H1 (cell line): ENCODE data around the gene RNF135. TPM values are rescaled to one million over a fixed set of nuclear protein-coding genes. Genes with fewer than 3 reads are reported as not detected.

Source experiments
- CTCF ChIA-PET: fragments of 300-600 bp; sonication (Branson Sonifier 250); formaldehyde crosslinking; loops from one replicate; lab custom pipeline; 2021; ENCODE audit not compliant: partially characterized antibody; lab: Charles Lee
- POLR2A ChIA-PET: fragments of 300-600 bp; sonication (Branson Sonifier 250); formaldehyde crosslinking; loops from one replicate; lab custom pipeline; 2021; ENCODE audit warnings: inconsistent platforms; ENCODE audit not compliant: partially characterized antibody; lab: Charles Lee
- DNase-seq, 2 experiments: peaks; one replicate each; pipeline versions ENCODE4 v3.0.0 to v3.0.0-alpha.2; 2010 to 2022; ENCODE audit warnings: low spot score in 2 of 2, low read depth in 1 of 2, mixed read lengths in 1 of 2
- FAIRE-seq: peaks from 2 replicates; lab custom pipeline; 2011; peaks lifted over from hg19 to GRCh38; lab: Jason Lieb, UNC
- H2AFZ ChIP-seq: 2 replicates; pipeline ENCODE4 v1.8.1; 2012; ENCODE audit warnings: low read length, inconsistent platforms
- H2AK5ac ChIP-seq: 2 replicates; pipeline ENCODE4 v1.6.1; 2013; ENCODE audit warnings: low read depth, low read length
- H2BK120ac ChIP-seq: replicated peaks from 2 replicates; pipeline ENCODE3; 2013; ENCODE audit warnings: low read depth, low read length, inconsistent platforms
- H2BK12ac ChIP-seq: 2 replicates; pipeline ENCODE4 v1.6.1; 2013; ENCODE audit warnings: low read depth, low read length
- H2BK15ac ChIP-seq: 2 replicates; pipeline ENCODE4 v1.6.1; 2013; ENCODE audit warnings: low read length
- H2BK20ac ChIP-seq: 2 replicates; pipeline ENCODE4 v1.6.1; 2013; ENCODE audit warnings: low read length
- H2BK5ac ChIP-seq: 2 replicates; pipeline ENCODE4 v1.6.1; 2013; ENCODE audit warnings: low read depth, low read length
- H3K14ac ChIP-seq: 2 replicates; pipeline ENCODE4 v1.6.1; 2013; ENCODE audit warnings: inconsistent platforms; ENCODE audit not compliant: insufficient read length
- H3K18ac ChIP-seq: 2 replicates; pipeline ENCODE4 v1.6.1; 2013; ENCODE audit warnings: low read length; ENCODE audit errors: extremely low read depth
- H3K23ac ChIP-seq: 2 replicates; pipeline ENCODE4 v1.6.1; 2013; ENCODE audit warnings: inconsistent platforms; ENCODE audit not compliant: insufficient read length
- H3K23me2 ChIP-seq: 2 replicates; pipeline ENCODE4 v1.6.1; 2013; ENCODE audit warnings: low read depth, low read length
- H3K27ac ChIP-seq: 2 replicates; pipeline ENCODE4 v1.6.1; 2011; ENCODE audit warnings: low read depth, low read length, inconsistent platforms
- H3K27me3 ChIP-seq, 4 experiments: replicated peaks in 1 of 4; 1 replicate in 1 of 4; 2 replicates in 3 of 4; pipeline versions ENCODE4 v1.6.1 to v1.8.1; 2011 to 2013; ENCODE audit warnings: low read length in 3 of 4, mild to moderate bottlenecking in 3 of 4, inconsistent platforms in 2 of 4, mixed read lengths in 2 of 4, moderate library complexity in 1 of 4; ENCODE audit not compliant: control insufficient read depth in 3 of 4, insufficient read depth in 3 of 4; ENCODE audit errors: extremely low read depth in 1 of 4
- H3K36me3 ChIP-seq, 4 experiments: 2 replicates each; pipeline versions ENCODE4 v1.6.1 to v1.8.1; 2011 to 2013; ENCODE audit warnings: mild to moderate bottlenecking in 4 of 4, low read length in 3 of 4, moderate library complexity in 2 of 4, control low read depth in 1 of 4, inconsistent platforms in 1 of 4; ENCODE audit not compliant: insufficient read depth in 4 of 4, control insufficient read depth in 2 of 4
- H3K4ac ChIP-seq: replicated peaks from 2 replicates; pipeline ENCODE3; 2013; ENCODE audit warnings: low read length, low read depth, mixed read lengths, inconsistent platforms; ENCODE audit not compliant: insufficient read length
- H3K4me1 ChIP-seq, 4 experiments: replicated peaks in 1 of 4; 1 replicate in 1 of 4; 2 replicates in 3 of 4; pipeline versions ENCODE4 v1.6.1 to v1.8.1; 2011 to 2013; ENCODE audit warnings: low read length in 3 of 4, inconsistent platforms in 2 of 4, mixed read lengths in 1 of 4; ENCODE audit not compliant: insufficient read depth in 4 of 4, control insufficient read depth in 3 of 4
- H3K4me2 ChIP-seq, 2 experiments: 2 replicates each; pipeline versions ENCODE4 v1.6.1 to v1.8.1; 2011 to 2013; ENCODE audit warnings: low read depth in 2 of 2, low read length in 2 of 2, control low read depth in 1 of 2, inconsistent platforms in 1 of 2, mild to moderate bottlenecking in 1 of 2; ENCODE audit not compliant: insufficient read depth in 1 of 2
- H3K4me3 ChIP-seq, 4 experiments: fragments of 200-600, 300-600 bp in 1 of 4; sonication (generic), shearing (Covaris generic), sonication (Bioruptor Twin) in 1 of 4; 2 replicates each; pipeline versions ENCODE4 v1.5.1 to v1.8.1; 2011 to 2016; ENCODE audit warnings: low read length in 4 of 4, low read depth in 3 of 4, control low read depth in 2 of 4, inconsistent platforms in 2 of 4, mild to moderate bottlenecking in 2 of 4, mixed read lengths in 1 of 4, moderate library complexity in 1 of 4; ENCODE audit not compliant: insufficient read depth in 2 of 4; ENCODE audit errors: extremely low read depth in 1 of 4
- H3K56ac ChIP-seq: replicated peaks from 2 replicates; pipeline ENCODE3; 2013; ENCODE audit warnings: low read depth, mild to moderate bottlenecking, mixed read lengths, low read length, inconsistent platforms; ENCODE audit not compliant: insufficient read length
- H3K79me1 ChIP-seq: 2 replicates; pipeline ENCODE4 v1.6.1; 2013; ENCODE audit warnings: low read depth, low read length, control low read depth
- H3K79me2 ChIP-seq, 2 experiments: 2 replicates each; pipeline versions ENCODE4 v1.6.1 to v1.8.1; 2012 to 2013; ENCODE audit warnings: low read length in 2 of 2, mild to moderate bottlenecking in 2 of 2, inconsistent platforms in 1 of 2; ENCODE audit not compliant: insufficient read depth in 2 of 2, control insufficient read depth in 1 of 2
- H3K9ac ChIP-seq, 4 experiments: replicated peaks in 1 of 4; 1 replicate in 1 of 4; 2 replicates in 3 of 4; pipeline versions ENCODE4 v1.6.1 to v1.8.1; 2011 to 2013; ENCODE audit warnings: low read depth in 3 of 4, low read length in 3 of 4, control low read depth in 2 of 4, mild to moderate bottlenecking in 2 of 4, moderate library complexity in 2 of 4, inconsistent platforms in 1 of 4; ENCODE audit errors: extremely low read depth in 1 of 4
- H3K9me3 ChIP-seq, 2 experiments: 2 replicates each; pipeline versions ENCODE4 v1.6.1 to v1.8.1; 2012 to 2013; ENCODE audit warnings: mild to moderate bottlenecking in 2 of 2, moderate library complexity in 2 of 2, control low read depth in 1 of 2, inconsistent platforms in 1 of 2, low read depth in 1 of 2, low read length in 1 of 2, mixed read lengths in 1 of 2; ENCODE audit not compliant: insufficient read depth in 2 of 2
- H4K20me1 ChIP-seq, 2 experiments: replicated peaks in 1 of 2; 2 replicates each; pipeline versions ENCODE3 to v1.8.1; 2011 to 2013; ENCODE audit warnings: inconsistent platforms in 2 of 2, low read length in 2 of 2, mild to moderate bottlenecking in 1 of 2; ENCODE audit not compliant: insufficient read depth in 2 of 2, control insufficient read depth in 1 of 2
- H4K5ac ChIP-seq: 2 replicates; pipeline ENCODE4 v1.6.1; 2013; ENCODE audit warnings: low read length, low read depth, mixed read lengths, inconsistent platforms; ENCODE audit not compliant: insufficient read length
- H4K8ac ChIP-seq: 2 replicates; pipeline ENCODE4 v1.8.0; 2013; ENCODE audit warnings: mild to moderate bottlenecking, moderate library complexity, low read length, inconsistent platforms; ENCODE audit not compliant: insufficient read depth; ENCODE audit errors: extremely low read depth
- H4K91ac ChIP-seq: replicated peaks from 2 replicates; pipeline ENCODE3; 2013; ENCODE audit warnings: low read length, mixed read lengths, inconsistent platforms; ENCODE audit not compliant: insufficient read length
- ATF3 ChIP-seq: IDR thresholded peaks from 2 replicates; pipeline ENCODE4 v1.6.1; 2011; ENCODE audit warnings: low read depth, mild to moderate bottlenecking, low read length; ENCODE audit not compliant: insufficient read depth
- CBX5 ChIP-seq: fragments of 300-800, 300-1000 bp; sonication (generic); IDR thresholded peaks from 2 replicates; pipeline ENCODE4 v1.7.1; 2016; ENCODE audit warnings: antibody characterized with exemption, low read length, low read depth
- CHD1 ChIP-seq: IDR thresholded peaks from 2 replicates; pipeline ENCODE4 v1.6.1; 2012; ENCODE audit warnings: low read depth, low read length, improper control_type of control experiment
- HDAC6 ChIP-seq: IDR thresholded peaks from one replicate; pipeline ENCODE4 v1.7.1; 2012; ENCODE audit warnings: low read depth, mild to moderate bottlenecking, inconsistent platforms, low read length, moderate library complexity
- JUND ChIP-seq: IDR thresholded peaks from 2 replicates; pipeline ENCODE4 v1.6.1; 2011; ENCODE audit warnings: mild to moderate bottlenecking, improper control_type of control experiment, low read length
- MAFK ChIP-seq: IDR thresholded peaks from 2 replicates; pipeline ENCODE4 v1.6.1; 2012; ENCODE audit warnings: low read depth, mild to moderate bottlenecking, improper control_type of control experiment, low read length
- SP2 ChIP-seq: IDR thresholded peaks from 2 replicates; pipeline ENCODE4 v1.6.1; 2012; ENCODE audit warnings: mild to moderate bottlenecking, low read length, inconsistent platforms
- TAF7 ChIP-seq: optimal IDR thresholded peaks from 2 replicates; pipeline ENCODE3; 2011; ENCODE audit warnings: low read depth, mild to moderate bottlenecking, inconsistent platforms, low read length, moderate library complexity, borderline replicate concordance
- WGBS, 2 experiments: shearing (Covaris generic) in 1 of 2; methylation state at CpG; one replicate each; pipeline versions ENCODE4 v1.1.6 to v1.1.7; 2013 to 2015; ENCODE audit warnings: low lambda C conversion rate in 2 of 2, mixed read lengths in 2 of 2, inconsistent platforms in 1 of 2, low coverage in 1 of 2, missing lambda C conversion rate in 1 of 2; ENCODE audit not compliant: insufficient replicate concordance in 2 of 2, insufficient coverage in 1 of 2, insufficient read length in 1 of 2; ENCODE audit errors: extremely low coverage in 1 of 2, missing lambda C conversion rate in 1 of 2; 5-methylcytosine and 5-hydroxymethylcytosine counted together
- polyA plus RNA-seq, 7 experiments: library from polyadenylated mRNA; depleted of rRNA in 3 of 7; stranded (reverse) in 5 of 7; unstranded in 2 of 7; fragments of >200 nt in 5 of 7; fragments of 200-250 nt in 2 of 7; gene quantifications; 1 replicate in 5 of 7; 2 replicates in 1 of 7; 4 replicates in 1 of 7; pipeline versions ENCODE4 v1.2.1 to v1.2.3, GENCODE V29; 2011 to 2013; ENCODE audit warnings: missing spikeins in 2 of 7, mixed read lengths in 2 of 7
- total RNA-seq: library from RNA; stranded (reverse); fragmentation: NEBNext Ultra II Directional; extraction: Animal tissue kit (Norgen Biotek cat#: 25700); gene quantifications from 2 replicates; pipeline ENCODE4 v1.2.1, GENCODE V29; 2021

Gene RNF135
- total and polyA plus RNA-seq, 2 of the 8 experiments (the other 6 are each of a cell fraction or from before 2014, with no cell fraction given), result 8.8 to 9.0 TPM

- H3K4me2 ChIP-seq, result no peak overlapping the region
- H3K9ac ChIP-seq, result no peak overlapping the region
- ChIA-PET POLR2A (no interaction called here), CTCF (interaction anchor here (0.6 kb wide), 1 partner anchor 11 kb away, joined by 4 read pairs; no protein-coding TSS in a partner anchor)
- H3K27ac ChIP-seq, result no peak overlapping the region
- no peak overlapping the region for H3K14ac ChIP-seq
- H3K4me1 ChIP-seq, result no peaks in the 10 kb centered on the region
- no peak overlapping the region for H3K4ac ChIP-seq
- no peaks in the 10 kb centered on the region for H3K79me2 ChIP-seq
- H4K91ac ChIP-seq, result no peak overlapping the region
- H4K20me1 ChIP-seq, result no peaks in the 10 kb centered on the region
- H3K4me3 ChIP-seq, result no peak overlapping the region
- H4K8ac ChIP-seq, result no peak overlapping the region
- whole genome bisulfite sequencing, 2 experiments, result 91% methylated on average over 9 of the region's 9 CpGs; no CpG with 5 or more reads in 1 of the 2 experiments
- no peak for FAIRE-seq
- no peak overlapping the region for H2BK120ac ChIP-seq
- no peak overlapping the region for H2BK20ac ChIP-seq
- no peak overlapping the region for H3K23ac ChIP-seq
- H3K56ac ChIP-seq, result no peak overlapping the region
- TF ChIP-seq JUND (no peak), CBX5 (no peak), TAF7 (no peak), HDAC6 (no peak), ATF3 (no peak), MAFK (no peak), SP2 (no peak), CHD1 (no peak)
- H2BK5ac ChIP-seq, result no peak overlapping the region
- H3K36me3 ChIP-seq, result no peaks in the 10 kb centered on the region
- H3K23me2 ChIP-seq, result no peaks in the 10 kb centered on the region
- no peaks in the 10 kb centered on the region for H3K27me3 ChIP-seq
- H2AK5ac ChIP-seq, result no peak overlapping the region
- no peak overlapping the region for H2BK12ac ChIP-seq
- DNase-seq, result no peak
- H3K79me1 ChIP-seq, result no peaks in the 10 kb centered on the region
- H3K18ac ChIP-seq, result no peak overlapping the region
- no peak overlapping the region for H2AFZ ChIP-seq
- H4K5ac ChIP-seq, result no peak overlapping the region
- H3K9me3 ChIP-seq, result no peaks in the 10 kb centered on the region
- no peak overlapping the region for H2BK15ac ChIP-seq
Measured at GRCh38 chr17:30950669-30951399, 20.0 kb upstream of the RNF135 start.
